ENCODE data around the gene CERK. TPM values are rescaled to one million over a fixed set of nuclear protein-coding genes. Genes with fewer than 3 reads are reported as not detected.

CERK gene
- total RNA-seq, 1 donor = 28.2 TPM

GRCh38 chr22:46682011-46682731 lies 55.9 kb downstream of the CERK start:
- no peak for DNase-seq (ENCODE audit: insufficient read length, low spot score, missing footprints)
- peaks cover 5% of the 10 kb centered on the region for H3K36me3 ChIP-seq (ENCODE audit: insufficient read depth, low read length)
- no peak overlapping the region for H3K4me3 ChIP-seq (ENCODE audit: insufficient read depth, low read length)
- H3K27ac ChIP-seq (ENCODE audit: low read depth, low read length) = no peak overlapping the region
- no peaks in the 10 kb centered on the region for H3K4me1 ChIP-seq (ENCODE audit: insufficient read depth, low read length)
- no peaks in the 10 kb centered on the region for H3K9me3 ChIP-seq (ENCODE audit: low read depth, low read length)
- no peak overlapping the region for H3K4me2 ChIP-seq (ENCODE audit: insufficient read depth, low read length)
- H3K27me3 ChIP-seq (ENCODE audit: insufficient read depth, low read length) = no peaks in the 10 kb centered on the region
- H3K79me2 ChIP-seq (ENCODE audit: insufficient read depth, low read length) = no peaks in the 10 kb centered on the region
- H4K20me1 ChIP-seq (ENCODE audit: insufficient read depth, low read length) = no peaks in the 10 kb centered on the region
- H2AFZ ChIP-seq (ENCODE audit: low read length) = no peak overlapping the region
- TF ChIP-seq CTCF (IDR thresholded peaks at IDR 0.05; ENCODE audit: extremely low read depth, low read depth, low read length) = no peak

GRCh38 chr22:46681010-46681409 lies 57.0 kb downstream of the CERK start:
- Histone ChIP-seq H3K27me3 (ENCODE audit: insufficient read depth, low read length) (no peaks in the 10 kb centered on the region), H3K79me2 (ENCODE audit: insufficient read depth, low read length) (no peaks in the 10 kb centered on the region), H3K4me2 (ENCODE audit: insufficient read depth, low read length) (no peak overlapping the region), H3K9me3 (ENCODE audit: low read depth, low read length) (no peaks in the 10 kb centered on the region), H3K4me3 (ENCODE audit: insufficient read depth, low read length) (no peak overlapping the region), H4K20me1 (ENCODE audit: insufficient read depth, low read length) (no peaks in the 10 kb centered on the region), H3K27ac (ENCODE audit: low read depth, low read length) (no peak overlapping the region), H3K4me1 (ENCODE audit: insufficient read depth, low read length) (no peaks in the 10 kb centered on the region), H2AFZ (ENCODE audit: low read length) (no peak overlapping the region), H3K36me3 (ENCODE audit: insufficient read depth, low read length) (peaks cover under 1% of the 10 kb centered on the region)
- TF ChIP-seq CTCF (IDR thresholded peaks at IDR 0.05; ENCODE audit: extremely low read depth, low read depth, low read length) = peak; percentile 7
- DNase-seq (ENCODE audit: insufficient read length, low spot score, missing footprints) = peak; percentile 85

GRCh38 chr22:46679706-46680269 lies 58.3 kb downstream of the CERK start:
- no peaks in the 10 kb centered on the region for H3K27me3 ChIP-seq (ENCODE audit: insufficient read depth, low read length)
- H3K4me3 ChIP-seq (ENCODE audit: insufficient read depth, low read length) = no peak overlapping the region
- no peak overlapping the region for H3K4me2 ChIP-seq (ENCODE audit: insufficient read depth, low read length)
- no peaks in the 10 kb centered on the region for H4K20me1 ChIP-seq (ENCODE audit: insufficient read depth, low read length)
- no peak overlapping the region for H2AFZ ChIP-seq (ENCODE audit: low read length)
- no peak for DNase-seq (ENCODE audit: insufficient read length, low spot score, missing footprints)
- H3K36me3 ChIP-seq (ENCODE audit: insufficient read depth, low read length) = no peaks in the 10 kb centered on the region
- TF ChIP-seq CTCF (IDR thresholded peaks at IDR 0.05; ENCODE audit: extremely low read depth, low read depth, low read length) = no peak
- H3K4me1 ChIP-seq (ENCODE audit: insufficient read depth, low read length) = no peaks in the 10 kb centered on the region
- no peak overlapping the region for H3K27ac ChIP-seq (ENCODE audit: low read depth, low read length)
- H3K79me2 ChIP-seq (ENCODE audit: insufficient read depth, low read length) = no peaks in the 10 kb centered on the region
- H3K9me3 ChIP-seq (ENCODE audit: low read depth, low read length) = no peaks in the 10 kb centered on the region
